ENCODE data around the gene ISG15.

The ISG15 gene

GRCh38 chr1:1013105-1013921, at the start of gene ISG15:
TSS of gene ISG15 (plus strand) at chr1:1013497. CDS start at chr1:1013574, 77 bp downstream.
- ChIA-PET POLR2A (interaction anchor here (0.8 to 1.3 kb wide), 4 partner anchors 10 to 135 kb away, joined by 3 to 9 read pairs (median 4); no protein-coding TSS in a partner anchor), CTCF (interaction anchor here (1.0 kb wide), 1 partner anchor 11 kb away, joined by 4 read pairs; no protein-coding TSS in a partner anchor)
- no peak for TF ChIP-seq L3MBTL2 (conservative IDR thresholded peaks at IDR 0.05)
- no peak for TF ChIP-seq ARNT (IDR thresholded peaks at IDR 0.05)
- TF ChIP-seq SP1 (IDR thresholded peaks at IDR 0.05), result no peak
- TF ChIP-seq ELF4 (IDR thresholded peaks at IDR 0.05), result no peak
- no peak for TF ChIP-seq HDGF (IDR thresholded peaks at IDR 0.05; ENCODE audit: borderline replicate concordance)
- no peak for TF ChIP-seq TARDBP (IDR thresholded peaks at IDR 0.05)
- DNase-seq (ENCODE audit: extremely low spot score), result peak; percentile 55

- no peak for TF ChIP-seq TARDBP (IDR thresholded peaks at IDR 0.05)
- ChIA-PET CTCF (no interaction called here), POLR2A (interaction anchor here (1.0 kb wide), 1 partner anchor 22 kb away, joined by 3 read pairs; no protein-coding TSS in a partner anchor)
- no peak for DNase-seq (ENCODE audit: extremely low spot score)
Measured at GRCh38 chr1:963746-964525, 49.4 kb upstream of the ISG15 start.

- ChIA-PET POLR2A (no interaction called here), CTCF (no interaction called here)
- no peak for DNase-seq (ENCODE audit: extremely low spot score)
- TF ChIP-seq PKNOX1 (IDR thresholded peaks at IDR 0.05), result no peak
- no peak for TF ChIP-seq SP1 (IDR thresholded peaks at IDR 0.05)
- no peak for TF ChIP-seq TARDBP (IDR thresholded peaks at IDR 0.05)
- no peak for TF ChIP-seq FOXK2 (IDR thresholded peaks at IDR 0.05)
- TF ChIP-seq FOXA1 (IDR thresholded peaks at IDR 0.05), result no peak
Measured at GRCh38 chr1:964691-965525, 48.4 kb upstream of the ISG15 start.

GRCh38 chr1:965526-966134, 47.7 kb upstream of the ISG15 start:
- CTCF ChIA-PET, result no interaction called here

GRCh38 chr1:966135-966703, 47.1 kb upstream of the ISG15 start, which contains the start of gene PLEKHN1:
TSS of gene PLEKHN1 (plus strand) at chr1:966482. CDS start at chr1:966532, 50 bp downstream.
- POLR2A ChIA-PET, result interaction anchor here (0.6 to 2.0 kb wide), 6 partner anchors 14 to 62 kb away, joined by 3 to 7 read pairs (median 3); no protein-coding TSS in a partner anchor

More at GRCh38 chr1:965526-966134, 47.7 kb upstream of the ISG15 start:
- no peak for TF ChIP-seq SP1 (IDR thresholded peaks at IDR 0.05)
- no peak for TF ChIP-seq PKNOX1 (IDR thresholded peaks at IDR 0.05)
- TF ChIP-seq SUZ12 (IDR thresholded peaks at IDR 0.05), result no peak
- TF ChIP-seq FOXK2 (IDR thresholded peaks at IDR 0.05), result no peak
- no peak for TF ChIP-seq L3MBTL2 (conservative IDR thresholded peaks at IDR 0.05)
- no peak for TF ChIP-seq HDGF (IDR thresholded peaks at IDR 0.05; ENCODE audit: borderline replicate concordance)
- no peak for TF ChIP-seq CTBP1 (IDR thresholded peaks at IDR 0.05; ENCODE audit: borderline replicate concordance)
- no peak for TF ChIP-seq LEF1 (IDR thresholded peaks at IDR 0.05; ENCODE audit: borderline replicate concordance)
- no peak for TF ChIP-seq TARDBP (IDR thresholded peaks at IDR 0.05)
- no peak for TF ChIP-seq ELF4 (IDR thresholded peaks at IDR 0.05)
- no peak for TF ChIP-seq FOXA1 (IDR thresholded peaks at IDR 0.05)
- TF ChIP-seq NFRKB (IDR thresholded peaks at IDR 0.05), result no peak
- no peak for TF ChIP-seq FOXM1 (IDR thresholded peaks at IDR 0.05; ENCODE audit: borderline replicate concordance)
- TF ChIP-seq ARNT (IDR thresholded peaks at IDR 0.05), result no peak
- TF ChIP-seq ZNF384 (IDR thresholded peaks at IDR 0.05), result no peak
- no peak for TF ChIP-seq BHLHE40 (IDR thresholded peaks at IDR 0.05; ENCODE audit: borderline replicate concordance)
- POLR2A ChIA-PET, result no interaction called here
- DNase-seq (ENCODE audit: extremely low spot score), result no peak

More at GRCh38 chr1:966135-966703, 47.1 kb upstream of the ISG15 start, which contains the start of gene PLEKHN1:
- CTCF ChIA-PET, result interaction anchor here (0.5 to 0.9 kb wide), 2 partner anchors 14 to 28 kb away, joined by 3 read pairs; no protein-coding TSS in a partner anchor
- no peak for DNase-seq (ENCODE audit: extremely low spot score)
- TF ChIP-seq L3MBTL2 (conservative IDR thresholded peaks at IDR 0.05), result no peak
- TF ChIP-seq NFRKB (IDR thresholded peaks at IDR 0.05), result no peak
- no peak for TF ChIP-seq SP1 (IDR thresholded peaks at IDR 0.05)
- TF ChIP-seq FOXK2 (IDR thresholded peaks at IDR 0.05), result no peak
- no peak for TF ChIP-seq ARNT (IDR thresholded peaks at IDR 0.05)
- no peak for TF ChIP-seq BHLHE40 (IDR thresholded peaks at IDR 0.05; ENCODE audit: borderline replicate concordance)

Data from HEK293T (cell line).